CD14-positive monocyte (primary cell): ENCODE data around the gene KLC4. TPM values are rescaled to one million over a fixed set of nuclear protein-coding genes. Genes with fewer than 3 reads are reported as not detected.
A peak's percentile ranks its signal among the peaks of the same experiment; 100 is the strongest.
"Not testable (repeated sequence)": the region's sequence is repeated elsewhere in the genome, so short reads cannot be mapped to it uniquely, and the experiment has no call there.

Source experiments
- DNase-seq, 3 donors: peaks; one replicate each; pipeline ENCODE4 v3.0.0-alpha.2; 2011 to 2022
- H2AFZ ChIP-seq: 2 replicates; pipeline ENCODE4 v1.6.0; 2012; ENCODE audit warnings: mild to moderate bottlenecking, low read depth, low read length, inconsistent platforms; ENCODE audit not compliant: insufficient read depth, poor library complexity, severe bottlenecking
- H3K27ac ChIP-seq, 2 donors: 1 replicate in 1 of 2; 2 replicates in 1 of 2; pipeline ENCODE4 v1.5.1; 2012 to 2013; ENCODE audit warnings: low read length in 2 of 2, control low read depth in 1 of 2, inconsistent platforms in 1 of 2, low read depth in 1 of 2, mild to moderate bottlenecking in 1 of 2
- H3K27me3 ChIP-seq, 2 donors: one replicate each; pipeline versions ENCODE4 v1.6.0 to v1.6.1; 2011 to 2013; ENCODE audit warnings: low read length in 2 of 2; ENCODE audit not compliant: control insufficient read depth in 2 of 2, insufficient read depth in 2 of 2
- H3K36me3 ChIP-seq, 2 donors: replicated peaks in 1 of 2; 1 replicate in 1 of 2; 2 replicates in 1 of 2; pipeline versions ENCODE4 v1.5.1 to v1.6.1; 2012 to 2013; ENCODE audit warnings: low read length in 2 of 2, control low read depth in 1 of 2, inconsistent platforms in 1 of 2, mild to moderate bottlenecking in 1 of 2; ENCODE audit not compliant: insufficient read depth in 2 of 2, control insufficient read depth in 1 of 2
- H3K4me1 ChIP-seq, 2 donors: 1 replicate in 1 of 2; 2 replicates in 1 of 2; pipeline versions ENCODE4 v1.5.1 to v1.6.1; 2012 to 2013; ENCODE audit warnings: low read length in 2 of 2, control low read depth in 1 of 2, inconsistent platforms in 1 of 2, mild to moderate bottlenecking in 1 of 2, moderate library complexity in 1 of 2; ENCODE audit not compliant: insufficient read depth in 2 of 2, control insufficient read depth in 1 of 2
- H3K4me2 ChIP-seq: replicated peaks from 2 replicates; pipeline ENCODE3; 2012; ENCODE audit warnings: low read length, moderate library complexity, mild to moderate bottlenecking; ENCODE audit not compliant: poor library complexity, severe bottlenecking; ENCODE audit errors: extremely low read depth
- H3K4me3 ChIP-seq, 3 experiments: fragments of 200-600 bp in 1 of 3; sonication (generic) in 1 of 3; replicated peaks in 1 of 3; 1 replicate in 2 of 3; 2 replicates in 1 of 3; pipeline ENCODE4 v1.5.1; 2011 to 2013; ENCODE audit warnings: low read length in 3 of 3, mild to moderate bottlenecking in 3 of 3, control low read depth in 2 of 3, low read depth in 2 of 3, inconsistent platforms in 1 of 3, moderate library complexity in 1 of 3
- H3K79me2 ChIP-seq: 2 replicates; pipeline ENCODE4 v1.6.0; 2012; ENCODE audit warnings: mild to moderate bottlenecking, control low read depth, inconsistent platforms, low read length, moderate library complexity; ENCODE audit not compliant: insufficient read depth
- H3K9ac ChIP-seq: 2 replicates; pipeline ENCODE4 v1.6.0; 2017; ENCODE audit warnings: low read length, mild to moderate bottlenecking; ENCODE audit not compliant: insufficient read depth, poor library complexity, severe bottlenecking
- H3K9me3 ChIP-seq, 2 donors: replicated peaks in 1 of 2; 1 replicate in 1 of 2; 2 replicates in 1 of 2; pipeline versions ENCODE4 v1.5.1 to v1.6.1; 2012 to 2013; ENCODE audit warnings: low read length in 2 of 2, control low read depth in 1 of 2; ENCODE audit not compliant: control insufficient read depth in 1 of 2, insufficient read depth in 1 of 2
- H4K20me1 ChIP-seq: 2 replicates; pipeline ENCODE4 v1.6.0; 2012; ENCODE audit warnings: mild to moderate bottlenecking, low read length, control low read depth, moderate library complexity; ENCODE audit not compliant: insufficient read depth
- H3K27ac Mint-ChIP-seq, 7 donors: one replicate each; pipeline ENCODE4 v1.8.0; 2020; ENCODE audit warnings: mild to moderate bottlenecking in 7 of 7, mixed read lengths in 7 of 7, moderate library complexity in 6 of 7, inconsistent platforms in 2 of 7
- H3K27me3 Mint-ChIP-seq, 3 donors: one replicate each; pipeline ENCODE4 v1.8.0; 2021 to 2022; ENCODE audit warnings: low read depth in 3 of 3, mild to moderate bottlenecking in 3 of 3, mixed read lengths in 3 of 3, moderate library complexity in 3 of 3, inconsistent platforms in 1 of 3
- H3K36me3 Mint-ChIP-seq, 2 donors: one replicate each; pipeline ENCODE4 v1.8.0; 2020; ENCODE audit warnings: mixed read lengths in 2 of 2, inconsistent platforms in 1 of 2, mild to moderate bottlenecking in 1 of 2
- H3K4me1 Mint-ChIP-seq: one replicate; pipeline ENCODE4 v1.8.0; 2020; ENCODE audit warnings: mild to moderate bottlenecking, mixed read lengths
- H3K4me3 Mint-ChIP-seq, 2 donors: one replicate each; pipeline ENCODE4 v1.8.0; 2020; ENCODE audit warnings: mild to moderate bottlenecking in 2 of 2, mixed read lengths in 2 of 2, moderate library complexity in 1 of 2
- H3K9me3 Mint-ChIP-seq, 7 donors: one replicate each; pipeline ENCODE4 v1.8.0; 2020 to 2022; ENCODE audit warnings: mixed read lengths in 7 of 7, mild to moderate bottlenecking in 6 of 7, moderate library complexity in 6 of 7, inconsistent platforms in 2 of 7
- WGBS: methylation state at CpG from one replicate; pipeline ENCODE4 v1.1.5; 2013; ENCODE audit warnings: missing lambda C conversion rate; ENCODE audit not compliant: insufficient coverage; 5-methylcytosine and 5-hydroxymethylcytosine counted together
- intact Hi-C, 2 donors: fragments of 100-400 bp; cut with micrococcal nuclease; formaldehyde crosslinking; loops; one replicate each; pipeline versions ENCODE4 v1.15.0 to v1.15.1; 2023
- polyA plus RNA-seq, 3 donors: library from polyadenylated mRNA; depleted of rRNA in 1 of 3; unstranded in 2 of 3; stranded (reverse) in 1 of 3; fragments of 300-500 nt in 2 of 3; fragments of >200 nt in 1 of 3; fragmentation: Illumina TruSeq in 2 of 3; gene quantifications; 1 replicate in 2 of 3; 2 replicates in 1 of 3; pipeline ENCODE4 v1.2.3, GENCODE V29; 2012 to 2021
- TF ChIP-seq, protein P1 (sequence below): fragments of 200-600 bp; IDR thresholded peaks from one replicate; pipeline ENCODE4 v1.8.0; 2022; ENCODE audit warnings: antibody characterized with exemption, mild to moderate bottlenecking

The KLC4 gene
- polyA plus RNA-seq, 3 donors, result 6.0 to 16.2 (median 6.1) TPM

DNA sequence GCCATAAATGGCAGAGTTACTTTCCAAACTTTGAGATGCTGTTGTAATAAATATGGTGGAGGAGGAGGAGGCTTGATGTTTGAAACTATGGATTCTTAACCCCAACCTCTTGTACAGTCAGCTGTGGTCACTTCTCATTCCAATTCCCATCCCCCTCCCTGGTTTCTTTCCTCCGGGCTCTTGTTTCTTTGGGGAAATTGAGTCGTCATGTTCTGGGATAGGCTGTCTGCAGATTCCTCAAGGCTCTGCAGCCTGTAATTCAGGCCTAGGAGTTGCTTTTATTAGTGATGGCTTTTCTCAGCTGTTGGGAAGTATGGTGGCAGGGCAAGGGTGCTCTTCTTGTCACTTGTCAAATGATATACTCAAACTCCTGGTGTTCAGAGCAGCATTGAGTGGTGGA is 19.3 kb downstream of the KLC4 start:
- Mint-ChIP-seq H3K27ac (peak overlapping the region in 1 of 7 donors; percentile 80), H3K27me3 (peaks cover 24 to 32% (median 31%) of the 10 kb centered on the region in 3 donors), H3K36me3 (peaks cover 0 to 2% of the 10 kb centered on the region in 2 donors), H3K9me3 (peaks cover 0 to 3% (median 0%) of the 10 kb centered on the region in 7 donors), H3K4me3 (no peak overlapping the region), H3K4me1 (peaks cover 15% of the 10 kb centered on the region)
- H3K79me2 ChIP-seq, result no peaks in the 10 kb centered on the region
- H3K9me3 ChIP-seq, result no peaks in the 10 kb centered on the region
- H3K4me3 ChIP-seq, result no peak overlapping the region
- TF ChIP-seq, protein P1, sequence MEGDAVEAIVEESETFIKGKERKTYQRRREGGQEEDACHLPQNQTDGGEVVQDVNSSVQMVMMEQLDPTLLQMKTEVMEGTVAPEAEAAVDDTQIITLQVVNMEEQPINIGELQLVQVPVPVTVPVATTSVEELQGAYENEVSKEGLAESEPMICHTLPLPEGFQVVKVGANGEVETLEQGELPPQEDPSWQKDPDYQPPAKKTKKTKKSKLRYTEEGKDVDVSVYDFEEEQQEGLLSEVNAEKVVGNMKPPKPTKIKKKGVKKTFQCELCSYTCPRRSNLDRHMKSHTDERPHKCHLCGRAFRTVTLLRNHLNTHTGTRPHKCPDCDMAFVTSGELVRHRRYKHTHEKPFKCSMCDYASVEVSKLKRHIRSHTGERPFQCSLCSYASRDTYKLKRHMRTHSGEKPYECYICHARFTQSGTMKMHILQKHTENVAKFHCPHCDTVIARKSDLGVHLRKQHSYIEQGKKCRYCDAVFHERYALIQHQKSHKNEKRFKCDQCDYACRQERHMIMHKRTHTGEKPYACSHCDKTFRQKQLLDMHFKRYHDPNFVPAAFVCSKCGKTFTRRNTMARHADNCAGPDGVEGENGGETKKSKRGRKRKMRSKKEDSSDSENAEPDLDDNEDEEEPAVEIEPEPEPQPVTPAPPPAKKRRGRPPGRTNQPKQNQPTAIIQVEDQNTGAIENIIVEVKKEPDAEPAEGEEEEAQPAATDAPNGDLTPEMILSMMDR, result no peak
- no peak overlapping the region for H3K27ac ChIP-seq
- H3K36me3 ChIP-seq, result no peaks in the 10 kb centered on the region
- H3K27me3 ChIP-seq, result peaks cover 2 to 18% of the 10 kb centered on the region in 2 donors
- no CpG with 5 or more reads among the region's 2 CpGs for WGBS
- H3K4me1 ChIP-seq, result peaks cover 13 to 17% of the 10 kb centered on the region in 2 donors
- DNase-seq, result no peak
- no peak overlapping the region for H3K4me2 ChIP-seq
- no peak overlapping the region for H3K9ac ChIP-seq
- no peak overlapping the region for H2AFZ ChIP-seq
- intact Hi-C loops, result no loop called here
- H4K20me1 ChIP-seq, result no peaks in the 10 kb centered on the region

DNA sequence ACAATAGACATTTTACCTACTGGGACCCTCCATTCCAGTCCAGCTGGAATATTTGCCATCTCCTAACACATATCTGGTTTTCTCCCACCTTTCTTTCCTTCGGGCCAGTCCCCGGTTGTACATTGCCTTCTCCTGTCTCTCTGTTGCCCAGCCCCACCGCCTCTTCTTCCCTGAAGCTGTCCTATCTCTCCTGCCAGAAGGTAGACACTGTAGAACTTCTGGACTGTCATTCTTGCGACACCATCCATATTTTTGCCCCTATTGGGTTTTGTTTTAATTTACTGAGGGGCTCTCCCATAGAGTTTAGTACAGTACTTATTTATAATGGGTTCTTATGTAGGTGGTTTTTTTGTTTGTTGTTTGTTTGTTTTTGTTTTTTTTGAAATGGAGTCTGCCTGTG is 21.6 kb downstream of the KLC4 start:
- no peak overlapping the region for H3K27ac Mint-ChIP-seq
- Histone ChIP-seq H3K4me1 (peaks cover 10 to 12% of the 10 kb centered on the region in 2 donors), H3K4me2 (no peak overlapping the region), H3K9me3 (no peaks in the 10 kb centered on the region), H4K20me1 (no peaks in the 10 kb centered on the region), H3K79me2 (no peaks in the 10 kb centered on the region), H3K27me3 (peaks cover 2 to 14% of the 10 kb centered on the region in 2 donors), H3K36me3 (no peaks in the 10 kb centered on the region), H3K27ac (no peak overlapping the region), H3K9ac (no peak overlapping the region), H3K4me3 (no peak overlapping the region), H2AFZ (no peak overlapping the region)
- H3K9me3 Mint-ChIP-seq, result peaks cover 0 to 3% (median 0%) of the 10 kb centered on the region in 7 donors
- H3K36me3 Mint-ChIP-seq, result no peaks in the 10 kb centered on the region
- H3K4me3 Mint-ChIP-seq, result no peak overlapping the region
- peaks cover 18 to 26% (median 22%) of the 10 kb centered on the region in 3 donors for H3K27me3 Mint-ChIP-seq
- peaks cover 10% of the 10 kb centered on the region for H3K4me1 Mint-ChIP-seq
- WGBS, result 93% methylated on average over 3 of the region's 4 CpGs
- DNase-seq, result no peak
- TF ChIP-seq, protein P1, result no peak
- intact Hi-C loops, result no loop called here

DNA sequence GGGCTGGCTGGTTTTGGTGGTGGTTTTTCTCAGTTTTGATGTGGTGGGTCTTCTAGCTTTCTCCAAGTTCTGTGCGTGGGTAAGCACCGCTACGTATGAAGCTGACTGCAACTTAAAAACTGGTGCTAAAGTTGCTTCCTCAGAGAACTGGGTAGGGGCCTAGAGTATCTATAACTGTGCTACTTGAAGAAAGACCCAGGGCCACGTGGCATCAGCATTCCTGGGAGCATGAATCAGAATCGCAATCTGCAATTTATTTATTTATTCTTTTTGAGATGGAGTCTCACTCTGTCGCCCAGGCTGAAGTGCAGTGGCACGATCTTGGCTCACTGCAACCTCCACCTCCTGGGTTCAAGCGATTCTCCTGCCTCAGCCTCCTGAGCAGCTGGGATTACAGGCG is 22.5 kb downstream of the KLC4 start:
- H3K4me2 ChIP-seq, H3K36me3 Mint-ChIP-seq, H3K36me3 ChIP-seq, H3K27ac Mint-ChIP-seq, H3K27ac ChIP-seq, H4K20me1 ChIP-seq, H3K79me2 ChIP-seq, H3K4me1 ChIP-seq, DNase-seq, H3K4me3 ChIP-seq, H3K9me3 Mint-ChIP-seq, H3K27me3 ChIP-seq, H3K9me3 ChIP-seq, intact Hi-C loops, H3K9ac ChIP-seq, H2AFZ ChIP-seq, H3K4me3 Mint-ChIP-seq, H3K4me1 Mint-ChIP-seq: not testable (repeated sequence)
- 53% methylated on average over 3 of the region's 9 CpGs for WGBS
- peaks cover 12 to 20% (median 15%) of the 10 kb centered on the region in 3 donors for H3K27me3 Mint-ChIP-seq
